Femur (tissue), 1 donor: ENCODE data around the gene SPATA31D4.

ENCODE experiments used
- DNase-seq: peaks from one replicate; pipeline ENCODE4 v3.0.0-alpha.2; 2017

SPATA31D4 gene

DNA sequence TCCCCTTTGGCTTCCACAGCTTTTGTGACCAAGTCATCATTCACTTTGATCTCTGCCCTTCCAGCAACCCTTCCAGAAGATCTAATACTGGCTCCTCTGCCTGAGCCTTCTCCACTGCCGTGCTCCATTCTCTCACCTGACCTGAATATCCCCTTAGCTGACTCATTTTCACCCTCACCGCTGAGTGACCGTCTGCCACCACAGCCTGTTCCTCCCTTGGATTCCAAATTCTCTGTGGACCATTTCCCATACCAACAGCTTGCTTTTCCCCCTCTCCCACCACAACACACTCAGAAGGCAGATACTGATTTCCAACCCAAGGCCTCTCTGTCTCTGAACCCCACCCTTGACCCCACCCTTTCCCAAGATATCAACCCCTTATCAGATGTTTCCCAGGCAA lies 39.8 kb downstream of the SPATA31D4 start:
- no peak for DNase-seq

DNA sequence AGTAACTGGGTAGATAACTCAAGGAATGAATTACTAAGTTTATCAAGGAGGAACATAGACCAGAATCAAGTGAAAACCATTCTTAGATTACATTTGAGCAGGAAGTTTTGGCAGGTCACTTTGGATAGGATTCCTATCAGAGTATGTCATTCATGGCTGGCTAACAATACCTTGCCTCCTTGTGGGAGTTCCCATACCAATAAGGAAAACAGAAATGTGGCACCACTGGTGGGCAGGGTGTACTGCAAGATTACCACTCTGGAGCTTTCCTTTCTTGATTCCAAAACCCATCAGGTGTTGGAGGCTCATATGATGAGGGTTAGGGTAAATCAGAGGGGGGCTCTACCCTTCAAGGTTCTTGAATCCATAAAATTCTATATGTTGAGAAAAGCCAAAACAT lies 41.7 kb downstream of the SPATA31D4 start:
- no peak for DNase-seq

DNA sequence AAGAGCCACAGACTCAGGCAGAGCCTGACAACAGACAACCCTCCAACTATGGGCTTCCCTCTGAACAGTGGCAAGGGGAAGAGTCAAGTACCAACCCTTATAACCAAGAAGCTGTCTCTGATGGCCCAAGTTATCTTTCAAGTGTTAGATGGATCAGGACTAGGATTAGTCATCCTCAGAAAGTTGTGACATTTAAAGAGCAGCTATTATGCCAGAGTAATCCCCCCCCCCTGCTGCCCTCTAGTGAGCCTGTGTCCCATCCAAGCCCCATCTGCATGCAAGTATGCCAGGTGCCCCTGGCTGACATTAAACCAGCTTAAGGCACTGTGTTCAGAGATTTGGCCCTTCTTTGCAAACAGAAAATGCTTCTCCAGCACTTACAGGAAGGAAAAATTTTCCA lies 43.5 kb downstream of the SPATA31D4 start:
- no peak for DNase-seq

DNA sequence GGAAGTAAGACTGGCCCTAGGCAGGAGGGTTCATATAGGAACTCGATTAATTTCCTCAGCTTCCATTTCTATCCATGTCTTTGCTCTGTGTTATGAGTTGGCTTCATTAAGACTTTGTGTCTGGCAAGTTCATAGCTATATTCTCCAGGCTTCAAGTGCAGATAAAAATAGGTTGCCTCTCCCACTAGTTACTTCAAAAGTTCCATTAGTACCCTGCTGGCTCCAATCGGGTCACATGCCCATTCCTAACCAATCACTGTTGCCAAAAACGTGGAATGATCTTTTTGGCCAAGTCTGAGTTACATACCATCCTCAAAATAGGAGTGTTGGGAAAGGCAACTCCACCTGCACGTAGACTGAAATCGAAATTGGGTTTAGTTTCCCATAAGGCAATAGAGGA lies 46.5 kb downstream of the SPATA31D4 start:
- no peak for DNase-seq

DNA sequence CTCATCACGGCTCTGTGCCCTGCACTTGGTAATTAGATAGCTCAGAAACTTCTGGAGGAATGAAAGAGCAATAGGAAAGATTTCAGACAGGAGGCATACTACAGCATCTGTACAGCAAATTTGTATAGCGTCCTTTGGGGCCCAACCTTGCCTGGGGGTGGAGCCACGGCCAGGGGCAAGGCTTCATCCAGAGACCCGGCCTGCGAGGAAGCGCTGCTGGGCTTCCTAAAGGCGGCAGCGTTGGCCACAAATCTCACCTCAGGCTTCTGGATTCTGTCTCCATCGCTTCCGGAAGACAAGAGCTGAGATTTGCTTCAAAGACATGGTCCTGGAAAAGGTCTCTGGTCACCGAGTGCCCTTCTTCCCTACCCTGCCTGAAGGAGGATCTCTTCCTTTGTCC lies 48.1 kb downstream of the SPATA31D4 start:
- DNase-seq, result no peak

DNA sequence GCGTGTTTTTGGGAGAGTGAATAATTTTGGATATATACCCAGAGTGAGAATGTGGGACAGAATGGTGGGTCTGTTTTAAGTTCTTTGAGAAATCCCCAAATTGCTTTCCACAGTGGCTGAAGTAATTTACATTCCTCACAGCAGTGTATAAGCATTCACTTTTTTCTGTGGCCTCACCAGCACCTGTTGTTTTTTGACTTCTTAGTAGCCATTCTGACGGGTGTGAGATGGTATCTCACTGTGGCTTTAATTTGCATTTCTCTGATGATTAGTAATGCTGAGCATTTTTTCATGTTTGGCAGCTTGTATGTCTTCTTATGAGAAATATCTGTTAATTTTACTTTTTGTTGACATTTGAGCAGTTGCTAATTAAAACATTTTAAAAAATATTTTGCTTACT lies 51.0 kb downstream of the SPATA31D4 start:
- DNase-seq, result no peak

DNA sequence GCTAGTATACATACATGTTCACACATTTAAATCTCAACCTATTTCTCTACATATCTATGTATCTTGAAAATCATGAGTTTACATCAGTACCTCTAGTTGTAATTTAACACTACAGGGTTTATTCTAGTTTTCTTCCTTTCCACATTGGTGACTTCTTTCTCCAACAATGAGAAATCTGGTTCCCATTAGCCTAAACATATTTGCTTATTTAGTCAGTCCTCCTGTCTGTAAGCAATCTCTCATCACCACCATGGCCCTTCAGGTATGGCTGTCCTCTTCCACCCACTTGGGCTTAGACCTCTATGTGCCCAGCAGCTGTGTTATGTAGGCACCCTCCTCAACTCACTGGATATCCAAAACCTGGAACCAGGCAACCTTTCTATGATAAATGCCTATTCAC lies 52.3 kb downstream of the SPATA31D4 start:
- DNase-seq, result no peak

DNA sequence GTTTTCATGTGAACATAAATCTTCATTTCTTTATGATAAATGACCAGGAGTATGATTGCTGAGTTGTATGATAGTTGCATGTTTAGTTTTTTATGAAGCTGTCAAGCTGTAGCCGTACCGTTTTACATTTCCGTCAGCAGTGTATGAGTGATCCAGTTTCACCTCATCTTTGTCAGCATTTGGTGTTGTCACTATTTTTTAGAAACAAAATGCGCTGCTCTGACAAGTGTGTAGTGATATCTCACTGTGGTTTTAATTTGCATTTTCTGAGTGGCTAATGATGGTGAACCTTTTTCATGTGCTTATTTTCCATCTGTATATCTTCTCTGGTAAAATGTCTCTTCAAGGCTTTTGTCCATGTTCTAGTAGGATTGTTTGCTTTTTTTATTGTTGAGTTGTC lies 53.7 kb downstream of the SPATA31D4 start:
- no peak for DNase-seq
